ENCODE measurements around the gene MCAM.

The MCAM gene

GRCh38 chr11:119323532-119324033 is 6.7 kb upstream of the MCAM start:
- no peaks in the 10 kb centered on the region for H3K9me2 ChIP-seq (replicated peaks; ENCODE audit: control insufficient read depth, low read length)
- H3K4me3 ChIP-seq (ENCODE audit: low read length): 0 out of 2 replicates have a peak overlapping the region, but pooled peaks have one; percentile 4

GRCh38 chr11:119322921-119323531 is 6.1 kb upstream of the MCAM start:
- H3K4me1 ChIP-seq (ENCODE audit: control insufficient read depth, low read length): peaks cover 61% of the 10 kb centered on the region
- no peaks in the 10 kb centered on the region for H3K36me3 ChIP-seq (ENCODE audit: control insufficient read depth, low read length)
- H3K9me3 ChIP-seq (ENCODE audit: control insufficient read depth, insufficient read depth, low read length): no peaks in the 10 kb centered on the region
- H3K27ac ChIP-seq (ENCODE audit: low read depth, low read length): no peak overlapping the region
- no peaks in the 10 kb centered on the region for H4K20me1 ChIP-seq (ENCODE audit: control insufficient read depth, insufficient read depth, low read depth, low read length)
- no peaks in the 10 kb centered on the region for H3K79me2 ChIP-seq (ENCODE audit: control insufficient read depth, low read length)
- no peak overlapping the region for H3K4me3 ChIP-seq (ENCODE audit: low read length)
- no peak for TF ChIP-seq EZH2phosphoT487 (IDR thresholded peaks at IDR 0.05; ENCODE audit: borderline replicate concordance, low read length)
- TF ChIP-seq, protein P1, sequence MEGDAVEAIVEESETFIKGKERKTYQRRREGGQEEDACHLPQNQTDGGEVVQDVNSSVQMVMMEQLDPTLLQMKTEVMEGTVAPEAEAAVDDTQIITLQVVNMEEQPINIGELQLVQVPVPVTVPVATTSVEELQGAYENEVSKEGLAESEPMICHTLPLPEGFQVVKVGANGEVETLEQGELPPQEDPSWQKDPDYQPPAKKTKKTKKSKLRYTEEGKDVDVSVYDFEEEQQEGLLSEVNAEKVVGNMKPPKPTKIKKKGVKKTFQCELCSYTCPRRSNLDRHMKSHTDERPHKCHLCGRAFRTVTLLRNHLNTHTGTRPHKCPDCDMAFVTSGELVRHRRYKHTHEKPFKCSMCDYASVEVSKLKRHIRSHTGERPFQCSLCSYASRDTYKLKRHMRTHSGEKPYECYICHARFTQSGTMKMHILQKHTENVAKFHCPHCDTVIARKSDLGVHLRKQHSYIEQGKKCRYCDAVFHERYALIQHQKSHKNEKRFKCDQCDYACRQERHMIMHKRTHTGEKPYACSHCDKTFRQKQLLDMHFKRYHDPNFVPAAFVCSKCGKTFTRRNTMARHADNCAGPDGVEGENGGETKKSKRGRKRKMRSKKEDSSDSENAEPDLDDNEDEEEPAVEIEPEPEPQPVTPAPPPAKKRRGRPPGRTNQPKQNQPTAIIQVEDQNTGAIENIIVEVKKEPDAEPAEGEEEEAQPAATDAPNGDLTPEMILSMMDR (IDR thresholded peaks at IDR 0.05; ENCODE audit: low read depth, low read length, poor library complexity, severe bottlenecking): no peak
- peaks cover 6% of the 10 kb centered on the region for H3F3A ChIP-seq (ENCODE audit: control insufficient read depth, insufficient read depth)
- H3K4me2 ChIP-seq (ENCODE audit: low read length): peak overlapping the region; percentile 66
- peaks cover 1% of the 10 kb centered on the region for H3K27me3 ChIP-seq (ENCODE audit: control insufficient read depth, low read length)
- H3K9me2 ChIP-seq (replicated peaks; ENCODE audit: control insufficient read depth, low read length): no peaks in the 10 kb centered on the region

More at GRCh38 chr11:119323532-119324033, 6.7 kb upstream of the MCAM start:
- no peaks in the 10 kb centered on the region; the same call in 1 of the 2 replicates for H3K27me3 ChIP-seq (ENCODE audit: control insufficient read depth, low read length)
- TF ChIP-seq, protein P1 (IDR thresholded peaks at IDR 0.05; ENCODE audit: low read depth, low read length, poor library complexity, severe bottlenecking): peak; percentile 96
- TF ChIP-seq EZH2phosphoT487 (IDR thresholded peaks at IDR 0.05; ENCODE audit: borderline replicate concordance, low read length): no peak
- no peak overlapping the region for H3K27ac ChIP-seq (ENCODE audit: low read depth, low read length)
- H4K20me1 ChIP-seq (ENCODE audit: control insufficient read depth, insufficient read depth, low read depth, low read length): no peaks in the 10 kb centered on the region
- H3K36me3 ChIP-seq (ENCODE audit: control insufficient read depth, low read length): no peaks in the 10 kb centered on the region
- H3K4me2 ChIP-seq (ENCODE audit: low read length): peak overlapping the region; percentile 41
- peaks cover 55% of the 10 kb centered on the region for H3K4me1 ChIP-seq (ENCODE audit: control insufficient read depth, low read length)
- H3K9me3 ChIP-seq (ENCODE audit: control insufficient read depth, insufficient read depth, low read length): no peaks in the 10 kb centered on the region
- peaks cover 6% of the 10 kb centered on the region for H3F3A ChIP-seq (ENCODE audit: control insufficient read depth, insufficient read depth)
- H3K79me2 ChIP-seq (ENCODE audit: control insufficient read depth, low read length): no peaks in the 10 kb centered on the region

DNA sequence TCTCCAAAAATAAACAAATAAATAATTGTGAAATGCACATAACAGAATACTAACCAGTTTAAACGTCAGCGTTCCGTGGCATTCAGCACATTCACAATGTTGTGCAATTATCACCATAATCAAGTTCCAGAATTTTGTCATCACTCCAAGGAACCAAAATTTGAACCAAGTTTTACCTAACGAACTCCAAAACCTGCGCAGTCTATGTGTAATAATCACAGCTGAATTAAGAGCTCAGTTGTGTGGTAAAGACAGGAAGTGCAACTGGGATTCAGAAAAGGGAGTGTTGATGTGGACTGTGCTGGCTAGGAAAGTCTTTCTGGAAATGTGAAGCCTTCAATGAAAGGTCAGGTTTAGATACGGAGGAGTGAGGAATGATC is 5.4 kb upstream of the MCAM start:
- Histone ChIP-seq H3K79me2 (ENCODE audit: control insufficient read depth, low read length) (no peaks in the 10 kb centered on the region), H3K4me3 (ENCODE audit: low read length) (peak overlapping the region; percentile 64), H3K27me3 (ENCODE audit: control insufficient read depth, low read length) (peaks cover 8% of the 10 kb centered on the region), H3K4me1 (ENCODE audit: control insufficient read depth, low read length) (peaks cover 66% of the 10 kb centered on the region), H3K27ac (ENCODE audit: low read depth, low read length) (peak overlapping the region; percentile 59; the same call in 1 of the 2 replicates), H3K36me3 (ENCODE audit: control insufficient read depth, low read length) (no peaks in the 10 kb centered on the region), H3K4me2 (ENCODE audit: low read length) (peak overlapping the region; percentile 66), H4K20me1 (ENCODE audit: control insufficient read depth, insufficient read depth, low read depth, low read length) (no peaks in the 10 kb centered on the region), H3F3A (ENCODE audit: control insufficient read depth, insufficient read depth) (peaks cover 9% of the 10 kb centered on the region), H3K9me2 (replicated peaks; ENCODE audit: control insufficient read depth, low read length) (no peaks in the 10 kb centered on the region), H3K9me3 (ENCODE audit: control insufficient read depth, insufficient read depth, low read length) (no peaks in the 10 kb centered on the region)
- TF ChIP-seq EZH2phosphoT487 (IDR thresholded peaks at IDR 0.05; ENCODE audit: borderline replicate concordance, low read length): no peak
- TF ChIP-seq, protein P1 (IDR thresholded peaks at IDR 0.05; ENCODE audit: low read depth, low read length, poor library complexity, severe bottlenecking): no peak

Data from DOHH2 (cell line).